Activated T-cell treated with anti-CD3 and anti-CD28 coated beads, Interleukin-2, amount 50 U/mL, for 48 hours (primary cell): ENCODE results near the gene IL11RA.

Source experiments
- DNase-seq, 2 experiments: peaks; one replicate each; pipeline ENCODE4 v3.0.0-alpha.2; 2020

Gene IL11RA

DNA sequence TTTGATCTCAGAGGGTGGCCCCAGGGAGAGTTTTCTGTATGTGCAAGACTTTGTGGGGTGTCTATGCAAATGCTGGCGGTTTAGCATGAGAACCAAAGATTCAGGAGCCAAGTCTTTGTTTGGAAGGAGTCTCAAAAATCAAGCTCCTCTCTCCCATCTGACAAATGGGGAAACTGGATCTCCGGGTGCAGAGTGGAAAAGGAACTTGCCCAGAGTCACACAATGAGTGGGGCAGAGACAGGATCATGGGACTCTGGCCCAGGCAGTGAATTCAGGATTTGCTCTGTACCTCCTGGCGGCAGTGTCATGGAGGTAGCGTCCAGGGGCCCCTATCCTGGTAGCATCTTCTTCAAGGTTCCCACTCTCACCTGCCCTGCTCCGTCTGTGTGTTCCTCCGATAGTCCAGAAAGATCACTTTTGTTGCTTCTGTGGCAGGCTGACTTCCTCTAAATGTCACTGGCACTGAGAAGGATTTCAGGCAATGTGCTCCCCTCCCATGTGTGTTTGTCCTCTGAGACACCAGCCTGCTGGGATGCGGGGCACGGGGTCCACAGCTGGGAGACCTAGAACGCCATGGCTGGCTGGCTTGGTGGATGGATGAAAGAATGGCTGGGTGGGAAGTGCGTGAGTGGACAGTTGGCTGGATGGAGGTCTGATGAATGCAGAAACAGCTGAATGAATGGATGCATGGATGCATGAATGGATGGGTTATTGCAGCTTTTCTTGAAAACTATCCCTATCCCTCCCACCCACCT is 35.5 kb downstream of the IL11RA start:
- DNase-seq = no peak

DNA sequence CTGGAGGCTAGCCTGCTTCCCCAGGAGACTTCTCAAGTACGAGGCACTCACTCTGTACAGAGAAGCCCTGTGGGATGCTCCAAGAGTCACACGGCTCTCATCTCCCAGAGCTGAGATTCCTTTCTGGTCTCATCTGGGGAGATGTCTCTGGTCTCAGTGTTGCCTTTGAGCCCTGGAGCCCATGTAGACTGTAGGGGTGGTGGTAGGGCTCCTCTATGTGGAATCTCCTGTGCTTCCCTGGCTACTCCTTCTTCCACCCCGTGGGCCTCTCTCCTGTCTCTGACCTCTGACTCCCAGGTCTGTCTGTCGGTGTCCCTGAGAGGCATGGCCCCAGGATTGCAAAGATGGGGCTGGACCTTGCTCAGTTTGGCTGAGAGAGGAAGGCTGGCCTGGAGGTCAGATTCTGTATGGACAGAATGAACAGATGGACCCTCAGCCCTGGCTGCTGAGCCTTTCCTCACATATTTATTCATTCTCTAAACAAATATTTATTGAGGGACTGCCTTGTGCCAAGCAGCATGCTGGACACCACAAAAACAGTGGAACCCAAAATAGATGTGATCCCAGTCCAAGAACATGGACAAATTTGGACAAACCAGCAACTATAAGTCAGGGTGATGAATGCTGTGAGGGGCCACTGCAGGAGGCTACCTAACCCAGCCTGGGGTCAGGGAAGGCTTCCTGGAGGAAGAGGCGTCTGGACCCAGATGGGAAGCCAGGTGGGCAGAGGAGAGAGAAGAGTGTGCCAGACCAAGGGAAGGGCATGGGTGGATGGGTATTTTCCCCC is 36.5 kb downstream of the IL11RA start:
- DNase-seq = no peak

DNA sequence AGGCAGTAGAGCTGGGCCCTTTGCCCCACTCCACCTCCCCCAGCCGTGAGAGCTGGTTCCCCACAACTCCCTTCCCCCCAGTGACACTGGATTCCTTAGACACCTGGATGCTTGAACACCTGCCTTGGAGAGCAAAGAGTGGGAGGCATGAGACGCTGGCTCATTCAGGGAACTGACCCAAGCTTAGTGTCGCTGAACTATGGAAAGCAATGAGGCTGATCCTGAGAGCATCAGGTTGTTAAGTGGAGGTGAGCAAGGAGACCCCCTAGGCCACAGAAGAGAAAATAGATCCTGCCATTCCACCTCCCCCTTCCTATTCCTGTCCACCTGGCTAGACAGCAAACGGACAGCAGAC is 37.1 kb downstream of the IL11RA start:
- DNase-seq = no peak

DNA sequence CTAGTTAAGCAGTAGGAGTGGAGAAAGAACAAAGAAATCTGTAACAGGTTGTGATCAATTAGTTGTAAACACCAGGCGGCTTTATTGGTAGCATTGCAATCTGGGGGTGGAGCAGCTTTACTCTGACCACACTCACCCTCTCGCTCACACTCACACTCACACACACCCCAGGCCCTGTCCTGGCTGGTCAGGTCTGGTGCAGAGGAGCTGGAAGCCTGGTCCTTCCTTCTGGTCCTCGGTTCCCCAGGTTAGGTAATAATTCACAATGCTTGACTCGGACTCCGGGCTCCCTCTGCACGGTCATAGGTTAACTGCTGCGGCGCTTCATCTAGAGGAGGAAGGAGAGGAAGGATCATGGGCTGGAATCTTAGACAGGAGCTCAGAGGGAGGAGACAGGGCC is 37.5 kb downstream of the IL11RA start:
- no peak for DNase-seq

DNA sequence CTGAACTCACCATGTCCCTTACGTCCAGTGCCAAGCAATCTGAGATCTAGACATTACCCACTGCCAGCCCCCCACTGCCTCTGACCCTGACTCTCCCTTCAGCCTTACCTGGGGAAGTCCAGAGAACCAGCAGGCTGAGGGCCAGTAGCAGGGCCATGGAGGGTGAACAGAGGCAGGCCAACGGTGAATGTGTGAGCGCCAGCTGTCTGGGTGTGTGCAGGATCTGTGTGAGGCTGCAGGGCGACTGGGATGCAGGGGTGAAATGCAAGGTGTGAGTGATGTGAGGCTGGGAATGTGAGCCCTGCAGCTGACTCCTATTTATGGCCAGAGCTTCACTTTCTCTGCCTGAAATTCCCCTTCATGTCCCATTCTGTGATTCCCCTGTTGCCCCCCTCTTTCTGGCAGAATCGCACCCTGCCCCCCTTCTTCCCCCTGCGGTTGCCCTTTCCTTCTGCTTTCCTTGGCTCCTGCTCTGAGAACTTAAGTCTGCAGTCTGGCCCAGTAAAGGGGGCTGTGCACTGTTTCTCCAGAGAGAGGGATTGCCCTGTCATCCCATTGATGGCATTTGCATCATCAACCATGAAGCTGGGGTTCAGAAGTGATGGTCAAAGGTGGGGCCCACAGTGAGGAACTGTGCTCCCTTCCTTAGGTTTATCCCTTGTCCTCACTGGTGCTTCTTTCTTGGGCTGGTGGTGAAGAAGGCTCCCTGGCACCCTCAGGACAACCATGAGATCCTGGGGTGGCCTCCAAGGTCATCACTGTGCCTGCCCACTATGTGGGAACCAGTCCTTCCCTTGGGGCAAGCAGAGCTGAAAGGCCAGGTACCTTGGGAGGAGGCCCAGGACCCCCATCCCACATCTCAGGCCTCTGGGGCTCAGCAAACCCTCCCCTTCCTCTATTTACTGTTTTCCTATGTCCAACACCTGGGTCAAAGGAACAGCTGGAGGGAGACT is 39.3 kb downstream of the IL11RA start, which contains the start of gene CCL19:
CCL19 (minus strand) TSS at position 294 of the 953 bp plus-strand sequence; CDS start at position 157, 137 bp downstream.
- no peak for DNase-seq

DNA sequence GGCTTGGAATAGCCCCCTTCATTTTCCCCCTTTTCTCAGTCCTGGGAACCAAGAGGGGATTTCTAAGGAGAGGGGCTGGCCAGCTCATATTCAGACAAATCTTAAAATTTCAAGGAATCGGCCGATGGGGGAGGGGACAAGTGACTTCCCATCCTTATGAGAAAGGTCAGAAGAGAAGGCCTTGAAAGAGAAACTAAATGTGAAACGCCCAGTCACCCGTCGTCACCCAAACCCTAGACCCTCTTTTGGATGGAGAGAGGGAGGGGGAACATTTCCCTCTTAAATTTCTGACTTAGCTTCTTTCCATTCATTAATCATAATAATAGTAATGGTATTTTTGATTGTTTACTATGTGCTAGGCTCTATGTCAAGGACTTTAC is 39.9 kb downstream of the IL11RA start:
- DNase-seq = no peak

DNA sequence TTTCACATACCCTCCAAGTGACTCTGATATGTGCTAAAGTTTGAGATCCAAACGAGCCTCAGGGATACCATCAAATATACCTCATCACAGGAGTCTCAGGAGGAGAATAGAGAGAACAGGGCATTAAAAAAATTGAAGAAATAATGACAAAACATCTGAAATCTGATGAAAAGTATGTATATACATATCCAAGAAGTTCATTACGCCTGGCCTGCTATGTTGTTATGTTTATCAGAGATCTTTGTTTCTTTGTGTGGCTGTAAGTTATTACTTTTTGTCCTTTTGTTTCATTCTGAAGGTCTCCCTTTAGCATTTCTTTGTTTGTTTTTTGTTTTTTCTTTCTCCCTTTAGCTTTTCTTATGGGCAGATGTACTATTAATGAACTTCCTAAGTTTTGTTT is 41.6 kb downstream of the IL11RA start:
- DNase-seq = no peak

DNA sequence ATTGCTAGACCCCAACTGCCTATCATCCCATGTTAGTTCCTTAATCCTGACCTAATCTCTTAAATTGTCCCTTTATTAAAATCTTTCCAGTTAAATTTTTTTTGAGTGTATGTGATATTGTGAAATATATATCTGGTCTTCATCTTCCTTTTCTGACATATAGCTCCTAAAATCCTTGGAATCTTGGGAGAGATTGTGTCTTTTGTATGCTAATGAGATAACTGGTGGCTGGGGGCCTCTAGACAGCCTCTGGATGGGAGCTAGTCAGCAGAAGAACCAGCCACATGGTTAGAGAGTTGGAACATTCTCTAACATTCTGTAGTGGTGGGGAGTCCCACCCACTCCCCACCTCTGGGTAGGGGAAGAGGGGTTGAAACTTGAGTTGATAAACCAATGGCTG is 42.8 kb downstream of the IL11RA start:
- no peak for DNase-seq

DNA sequence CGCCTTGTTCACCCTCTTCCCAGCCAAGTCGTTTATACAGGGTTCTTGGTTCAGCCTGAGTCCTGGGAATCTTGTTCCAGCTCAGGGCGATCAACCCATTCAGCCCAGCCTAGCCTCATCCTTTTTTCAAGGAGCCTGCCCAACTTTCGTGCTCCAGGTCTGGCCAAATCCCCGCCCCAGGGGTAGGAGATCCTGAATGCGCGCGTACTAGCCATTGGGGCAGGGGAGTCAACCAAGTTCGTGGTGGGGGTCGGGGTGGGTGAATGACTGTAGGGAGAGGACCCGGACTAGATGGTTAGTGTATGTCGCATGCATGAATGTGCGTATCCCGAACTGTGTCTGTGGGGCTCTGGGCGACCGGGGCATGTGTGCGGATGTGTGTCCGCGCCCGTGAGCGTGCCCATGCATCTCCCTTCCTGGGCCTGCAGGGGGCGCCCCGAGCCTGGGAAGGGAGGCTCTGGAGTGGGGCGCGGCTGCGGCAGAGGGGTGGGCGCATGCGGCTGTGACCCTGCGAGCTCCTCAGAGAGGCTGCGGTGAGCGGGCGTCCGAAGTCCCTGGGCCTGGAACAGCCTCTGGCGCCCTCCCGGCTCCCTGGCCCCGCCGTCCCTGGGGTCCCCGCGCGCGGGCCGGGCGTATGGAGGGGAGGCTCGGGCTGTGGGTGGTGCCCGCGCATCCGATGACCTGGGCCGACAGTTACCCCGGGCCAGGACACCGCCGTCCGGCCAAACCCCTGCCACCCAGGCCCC is 49.2 kb downstream of the IL11RA start:
- peak; percentile 90 for DNase-seq

DNA sequence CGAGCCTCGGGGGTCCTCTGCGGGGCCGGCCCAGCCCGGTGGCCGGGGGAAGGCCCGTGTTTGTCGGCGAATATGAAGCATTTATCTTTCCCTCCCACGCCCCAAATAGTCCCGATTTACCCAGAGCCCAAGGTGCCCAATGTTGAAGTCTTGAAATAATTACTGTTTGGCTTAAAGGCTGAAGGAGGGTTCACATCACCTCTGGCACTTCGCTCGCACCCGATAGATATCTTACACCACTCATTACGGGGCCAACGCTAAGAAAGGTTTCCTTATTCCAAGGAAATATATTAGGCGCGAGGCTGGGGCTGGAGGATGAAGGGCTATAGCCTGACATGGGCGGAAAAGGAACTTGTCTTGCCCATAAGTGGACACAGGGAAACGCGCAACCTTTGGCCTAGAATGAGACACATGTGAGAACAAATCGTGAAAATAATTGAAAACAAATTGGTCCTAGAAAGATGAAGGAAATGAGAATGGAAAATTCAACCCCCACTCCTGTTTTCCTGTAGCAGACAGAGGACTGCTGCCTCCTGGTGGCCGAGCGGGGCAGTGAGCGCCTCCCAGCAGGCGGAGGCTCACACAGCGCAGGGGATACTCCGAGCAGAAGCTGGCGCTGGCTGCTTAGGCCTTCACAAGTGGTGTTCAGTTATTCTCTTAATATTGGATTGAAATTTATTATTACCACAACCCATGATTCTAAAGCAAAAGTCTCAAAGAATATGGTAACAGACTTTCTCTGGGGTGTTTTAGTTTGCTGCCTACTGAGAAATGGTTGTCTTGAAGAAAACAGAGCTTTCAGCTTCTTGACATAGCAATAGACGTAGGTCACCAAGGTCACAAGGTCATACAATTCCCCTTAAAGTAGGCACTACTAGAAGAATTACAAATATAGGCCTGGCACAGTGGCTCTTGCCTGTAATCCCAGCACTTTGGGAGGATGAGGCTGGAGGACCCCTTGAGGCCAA is 50.1 kb downstream of the IL11RA start:
- DNase-seq = peak; percentile 87 to 90

DNA sequence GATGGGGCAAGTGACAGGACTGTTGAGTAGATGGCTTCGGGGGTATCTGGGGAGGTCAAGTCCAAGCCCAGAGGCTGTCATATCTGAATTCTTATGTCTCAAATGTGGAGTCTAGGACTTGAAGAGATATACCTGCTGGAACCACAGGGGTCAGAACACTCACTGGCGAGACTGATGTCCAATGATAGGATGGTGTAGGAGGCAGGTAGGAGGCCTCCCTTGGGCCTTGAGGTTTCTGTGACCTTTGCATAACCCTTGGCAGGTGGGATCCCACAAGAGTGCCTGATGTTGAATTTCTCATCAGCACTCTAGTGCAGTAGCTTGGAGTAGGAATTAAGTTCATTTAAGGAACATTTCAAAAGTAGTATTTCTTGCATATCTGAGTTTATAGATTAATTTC is 55.1 kb downstream of the IL11RA start:
- no peak for DNase-seq

DNA sequence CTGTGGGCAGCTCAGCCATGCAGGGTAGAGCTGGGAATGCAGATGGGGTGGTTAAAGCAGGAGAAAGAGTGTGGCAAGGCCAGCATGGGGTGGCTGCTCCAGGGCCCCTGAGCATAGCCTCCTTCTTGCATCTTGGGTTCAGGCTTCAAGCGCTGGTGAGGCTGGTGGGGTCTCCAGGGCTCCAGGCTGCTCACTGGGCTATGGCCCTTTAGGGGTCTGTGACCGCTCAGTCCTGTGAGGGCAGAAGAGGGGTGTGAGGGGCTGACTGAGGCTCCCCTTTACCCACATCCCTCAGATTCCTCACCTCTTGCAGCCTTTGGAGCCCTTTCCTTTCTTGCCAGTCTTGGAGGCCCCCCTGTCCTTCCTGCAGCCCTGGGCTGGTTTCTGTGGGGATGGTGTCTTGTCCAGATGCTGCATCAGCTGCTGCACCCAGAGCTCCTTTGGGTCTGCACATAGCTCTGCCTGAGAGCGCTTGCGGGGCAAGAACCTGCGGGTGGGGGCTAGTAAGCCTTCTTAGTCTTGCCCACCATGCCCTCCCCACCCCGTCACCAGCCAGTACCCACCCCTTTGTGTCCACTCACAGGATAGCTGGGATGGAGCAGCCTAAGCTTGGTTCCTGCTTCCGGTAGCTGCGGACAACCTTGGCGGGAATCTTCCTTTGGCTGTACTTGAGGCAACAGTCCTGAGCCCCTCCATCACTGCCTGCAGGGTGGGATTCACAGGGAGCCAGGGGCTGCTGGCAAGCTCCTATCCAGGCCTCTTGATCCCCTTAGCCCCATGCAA is 57.4 kb downstream of the IL11RA start:
- no peak for DNase-seq

DNA sequence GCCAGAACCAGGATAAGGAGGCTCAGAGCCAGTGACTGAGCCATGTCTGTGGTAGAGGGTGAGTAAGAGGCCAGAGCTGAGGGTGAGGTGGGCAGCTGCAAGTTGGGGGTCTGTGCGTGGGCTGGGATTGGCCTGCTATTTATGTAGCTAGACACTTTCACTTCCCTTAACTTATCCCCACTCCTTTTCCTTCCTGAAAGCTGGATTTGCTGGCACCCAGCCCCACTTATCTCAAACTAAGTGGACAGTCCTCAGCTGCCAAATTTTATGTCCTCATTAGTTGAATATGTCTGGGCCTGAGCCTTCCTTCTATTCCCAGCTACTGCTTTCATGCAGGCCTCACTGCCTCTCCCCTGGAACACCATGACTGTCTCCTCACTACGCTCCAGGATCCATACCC is 58.0 kb downstream of the IL11RA start, which contains the start of gene CCL21:
CCL21 (minus strand) TSS at position 114 of the 400 bp plus-strand sequence; CDS start at position 44, 70 bp downstream.
- no peak for DNase-seq
